Neural crest cell (in vitro differentiated cells): ENCODE results near the gene MAGI2. TPM values are rescaled to one million over a fixed set of nuclear protein-coding genes. Genes with fewer than 3 reads are reported as not detected.
A peak's percentile ranks its signal among the peaks of the same experiment; 100 is the strongest.

Source experiments
- DNase-seq: peaks from one replicate; pipeline ENCODE4 v3.0.0; 2021; ENCODE audit warnings: low read depth, mixed read lengths, low spot score
- H3K27ac Mint-ChIP-seq: one replicate; pipeline ENCODE4 v1.8.0; 2021; ENCODE audit warnings: mild to moderate bottlenecking, mixed read lengths; ENCODE audit not compliant: unreplicated experiment
- H3K27me3 Mint-ChIP-seq: 2 replicates; pipeline ENCODE4 v1.8.0; 2021; ENCODE audit warnings: low read depth, mild to moderate bottlenecking, mixed read lengths
- H3K36me3 Mint-ChIP-seq: 2 replicates; pipeline ENCODE4 v1.8.0; 2021; ENCODE audit warnings: low read depth, mild to moderate bottlenecking, mixed read lengths
- H3K4me1 Mint-ChIP-seq: 2 replicates; pipeline ENCODE4 v1.8.0; 2021; ENCODE audit warnings: mixed read lengths
- H3K4me3 Mint-ChIP-seq: one replicate; pipeline ENCODE4 v1.8.0; 2021; ENCODE audit warnings: mild to moderate bottlenecking, mixed read lengths
- H3K9me3 Mint-ChIP-seq: 2 replicates; pipeline ENCODE4 v1.8.0; 2021; ENCODE audit warnings: mixed read lengths
- total RNA-seq: library from RNA; stranded (reverse); gene quantifications from 2 replicates; pipeline ENCODE4 v1.2.1, GENCODE V29; 2021
- TF ChIP-seq, protein P1 (sequence below): fragments of 200-600 bp; sonication (generic); conservative IDR thresholded peaks from 2 replicates; pipeline ENCODE4 v1.5.0; 2021; ENCODE audit warnings: antibody characterized with exemption, mild to moderate bottlenecking

The MAGI2 gene
- total RNA-seq, 1 donor from 2014 or later, result 10.0 TPM

DNA sequence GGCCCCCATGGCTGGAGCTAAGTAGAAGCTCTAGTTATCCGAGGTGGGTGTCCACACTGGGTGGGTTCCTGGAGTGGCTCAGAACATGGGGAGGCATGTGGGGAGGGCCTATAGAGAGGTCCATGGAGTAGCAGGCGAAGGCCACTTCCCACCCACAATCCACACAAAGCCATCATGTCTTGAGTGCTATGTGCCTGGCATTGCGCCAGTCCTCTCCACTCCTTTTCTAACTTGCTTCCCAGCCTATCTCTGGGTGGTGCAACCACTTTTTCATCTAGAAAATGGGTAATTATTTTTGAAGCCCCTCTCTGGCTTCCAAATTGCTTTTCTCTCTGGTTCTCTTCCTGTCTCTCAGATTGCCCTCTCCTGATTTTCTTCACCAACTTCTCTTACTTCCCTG lies 1391.3 kb downstream of the MAGI2 start:
- Mint-ChIP-seq H3K27me3 (peaks cover 7% of the 10 kb centered on the region), H3K36me3 (no peaks in the 10 kb centered on the region), H3K9me3 (no peaks in the 10 kb centered on the region), H3K27ac (no peak overlapping the region), H3K4me3 (no peak overlapping the region), H3K4me1 (no peaks in the 10 kb centered on the region)
- TF ChIP-seq, protein P1, sequence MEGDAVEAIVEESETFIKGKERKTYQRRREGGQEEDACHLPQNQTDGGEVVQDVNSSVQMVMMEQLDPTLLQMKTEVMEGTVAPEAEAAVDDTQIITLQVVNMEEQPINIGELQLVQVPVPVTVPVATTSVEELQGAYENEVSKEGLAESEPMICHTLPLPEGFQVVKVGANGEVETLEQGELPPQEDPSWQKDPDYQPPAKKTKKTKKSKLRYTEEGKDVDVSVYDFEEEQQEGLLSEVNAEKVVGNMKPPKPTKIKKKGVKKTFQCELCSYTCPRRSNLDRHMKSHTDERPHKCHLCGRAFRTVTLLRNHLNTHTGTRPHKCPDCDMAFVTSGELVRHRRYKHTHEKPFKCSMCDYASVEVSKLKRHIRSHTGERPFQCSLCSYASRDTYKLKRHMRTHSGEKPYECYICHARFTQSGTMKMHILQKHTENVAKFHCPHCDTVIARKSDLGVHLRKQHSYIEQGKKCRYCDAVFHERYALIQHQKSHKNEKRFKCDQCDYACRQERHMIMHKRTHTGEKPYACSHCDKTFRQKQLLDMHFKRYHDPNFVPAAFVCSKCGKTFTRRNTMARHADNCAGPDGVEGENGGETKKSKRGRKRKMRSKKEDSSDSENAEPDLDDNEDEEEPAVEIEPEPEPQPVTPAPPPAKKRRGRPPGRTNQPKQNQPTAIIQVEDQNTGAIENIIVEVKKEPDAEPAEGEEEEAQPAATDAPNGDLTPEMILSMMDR, result no peak
- DNase-seq, result no peak

DNA sequence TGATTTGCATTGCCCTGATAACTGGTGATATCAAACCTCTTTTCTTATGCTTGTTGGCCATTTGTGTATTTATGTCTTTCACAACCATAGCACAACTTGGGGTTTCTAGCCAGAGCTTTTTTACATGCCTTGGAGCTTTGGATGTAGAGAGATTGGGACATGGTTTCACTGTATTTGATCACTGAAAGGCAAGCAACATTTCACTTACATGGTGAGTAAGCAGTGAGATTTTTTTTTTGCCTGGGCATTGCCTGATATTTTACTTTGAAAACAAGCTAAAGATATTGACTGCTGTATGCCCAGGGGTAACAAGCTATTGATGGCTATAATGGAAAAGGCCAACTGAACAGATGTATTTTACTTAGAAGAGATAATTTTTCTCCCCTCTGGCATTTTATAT lies 1395.9 kb downstream of the MAGI2 start:
- Mint-ChIP-seq H3K27ac (no peak overlapping the region), H3K9me3 (no peaks in the 10 kb centered on the region), H3K4me3 (no peak overlapping the region), H3K36me3 (no peaks in the 10 kb centered on the region), H3K4me1 (peaks cover 2% of the 10 kb centered on the region), H3K27me3 (peaks cover 9% of the 10 kb centered on the region)
- TF ChIP-seq, protein P1, result no peak
- no peak for DNase-seq

DNA sequence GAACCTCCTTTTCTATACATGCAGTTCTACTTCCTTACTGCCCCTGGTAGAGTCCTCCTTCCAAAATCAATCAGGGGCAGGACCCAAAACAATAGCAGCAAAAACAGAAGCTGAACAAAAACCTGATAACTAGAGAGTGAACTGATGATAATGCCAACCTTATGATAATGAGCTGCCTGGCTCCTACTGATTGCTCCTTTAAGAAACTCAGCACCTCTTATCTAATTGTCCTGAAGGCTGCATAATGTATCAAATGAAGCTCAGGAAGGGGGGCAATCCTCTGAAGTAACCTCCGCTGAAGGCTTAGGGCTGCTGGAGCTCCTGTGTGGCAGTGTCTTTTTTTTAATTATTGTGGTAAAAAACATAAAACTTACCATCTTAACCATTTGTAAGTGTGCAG lies 1397.9 kb downstream of the MAGI2 start:
- TF ChIP-seq, protein P1, result no peak
- Mint-ChIP-seq H3K9me3 (no peaks in the 10 kb centered on the region), H3K27me3 (peaks cover 9% of the 10 kb centered on the region), H3K36me3 (no peaks in the 10 kb centered on the region), H3K27ac (no peak overlapping the region), H3K4me3 (no peak overlapping the region), H3K4me1 (peaks cover 7% of the 10 kb centered on the region)
- no peak for DNase-seq

DNA sequence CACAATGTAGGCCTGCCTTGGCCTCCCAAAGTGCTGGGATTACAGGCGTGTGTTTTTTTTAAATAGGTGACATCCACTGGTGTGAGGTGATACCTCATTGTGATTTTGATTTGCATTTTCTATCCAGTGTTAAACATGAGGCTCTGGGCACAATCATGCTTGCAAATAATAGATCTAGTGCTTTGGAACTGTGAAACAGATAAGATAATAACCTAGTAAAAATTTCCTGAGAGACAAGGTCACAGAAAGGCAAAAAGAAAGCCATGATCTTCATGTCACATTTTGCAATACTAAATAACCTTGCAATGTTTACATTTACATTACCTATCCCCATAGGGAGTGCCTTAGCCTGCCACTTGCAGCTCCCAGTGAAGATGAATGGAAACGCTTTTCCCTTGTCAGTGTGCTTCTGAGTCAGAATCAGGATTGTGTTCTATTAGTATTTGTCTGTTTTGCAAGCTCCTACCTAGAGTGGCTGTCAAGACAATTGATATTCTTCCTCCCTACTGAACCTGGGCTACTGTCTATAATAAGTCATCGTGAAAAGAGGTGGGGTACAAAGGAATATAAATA lies 1398.4 kb downstream of the MAGI2 start:
- no peak for DNase-seq
- Mint-ChIP-seq H3K4me1 (peaks cover 7% of the 10 kb centered on the region), H3K27me3 (peaks cover 9% of the 10 kb centered on the region), H3K27ac (no peak overlapping the region), H3K9me3 (no peaks in the 10 kb centered on the region), H3K4me3 (no peak overlapping the region), H3K36me3 (no peaks in the 10 kb centered on the region)
- TF ChIP-seq, protein P1, result no peak

DNA sequence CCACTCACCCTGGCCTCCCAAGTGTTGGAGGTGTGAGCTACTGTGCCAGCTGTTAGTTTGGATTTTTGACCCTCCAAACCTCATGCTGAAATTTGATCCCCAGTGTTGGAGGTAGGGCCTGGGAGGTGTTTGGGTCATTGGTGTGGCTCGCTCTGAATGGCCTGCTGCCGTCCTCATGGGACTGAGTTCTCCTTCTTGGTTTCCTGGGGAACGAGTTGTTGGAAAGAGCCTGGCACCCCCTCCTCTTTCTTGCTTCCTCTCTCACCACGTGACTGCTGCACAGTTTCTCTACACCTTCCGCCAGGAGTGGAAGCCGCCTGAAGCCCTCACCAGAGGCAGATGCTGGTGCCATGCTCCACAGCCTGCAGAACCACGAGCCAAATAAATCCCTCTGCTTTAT lies 1401.4 kb downstream of the MAGI2 start:
- Mint-ChIP-seq H3K4me1 (peaks cover 7% of the 10 kb centered on the region), H3K27ac (peak overlapping the region; percentile 68), H3K36me3 (no peaks in the 10 kb centered on the region), H3K4me3 (no peak overlapping the region), H3K9me3 (no peaks in the 10 kb centered on the region), H3K27me3 (peaks cover 2% of the 10 kb centered on the region)
- no peak for DNase-seq
- TF ChIP-seq, protein P1, result no peak
